Measurements from ENCODE around the gene SEMA4D.
A peak's percentile ranks its signal among the peaks of the same experiment; 100 is the strongest.

Gene SEMA4D

DNA sequence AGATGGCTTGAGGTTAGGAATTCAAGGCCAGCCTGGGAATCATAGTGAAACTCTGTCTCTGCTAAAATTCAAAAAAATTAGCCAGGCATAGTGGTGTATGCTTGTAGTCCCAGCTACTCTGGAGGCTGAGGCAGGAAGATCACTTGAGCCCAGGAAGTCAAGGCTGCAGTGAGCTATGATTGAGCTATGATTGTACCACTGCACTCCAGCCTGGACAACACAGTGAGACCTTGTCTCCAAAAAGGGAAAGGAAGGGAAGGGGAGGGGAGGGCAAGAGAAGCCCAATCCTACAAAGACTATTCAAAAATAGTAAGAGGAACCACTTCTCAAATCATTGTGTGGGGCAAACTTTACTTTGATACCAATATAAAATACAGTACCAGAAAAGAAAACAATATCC is 11.2 kb downstream of the SEMA4D start:
- no peak for DNase-seq (ENCODE audit: extremely low read depth, low read depth)
- no peak overlapping the region for H3K4me3 ChIP-seq (replicated peaks; ENCODE audit: low read depth, low read length)
- TF ChIP-seq, protein P1, sequence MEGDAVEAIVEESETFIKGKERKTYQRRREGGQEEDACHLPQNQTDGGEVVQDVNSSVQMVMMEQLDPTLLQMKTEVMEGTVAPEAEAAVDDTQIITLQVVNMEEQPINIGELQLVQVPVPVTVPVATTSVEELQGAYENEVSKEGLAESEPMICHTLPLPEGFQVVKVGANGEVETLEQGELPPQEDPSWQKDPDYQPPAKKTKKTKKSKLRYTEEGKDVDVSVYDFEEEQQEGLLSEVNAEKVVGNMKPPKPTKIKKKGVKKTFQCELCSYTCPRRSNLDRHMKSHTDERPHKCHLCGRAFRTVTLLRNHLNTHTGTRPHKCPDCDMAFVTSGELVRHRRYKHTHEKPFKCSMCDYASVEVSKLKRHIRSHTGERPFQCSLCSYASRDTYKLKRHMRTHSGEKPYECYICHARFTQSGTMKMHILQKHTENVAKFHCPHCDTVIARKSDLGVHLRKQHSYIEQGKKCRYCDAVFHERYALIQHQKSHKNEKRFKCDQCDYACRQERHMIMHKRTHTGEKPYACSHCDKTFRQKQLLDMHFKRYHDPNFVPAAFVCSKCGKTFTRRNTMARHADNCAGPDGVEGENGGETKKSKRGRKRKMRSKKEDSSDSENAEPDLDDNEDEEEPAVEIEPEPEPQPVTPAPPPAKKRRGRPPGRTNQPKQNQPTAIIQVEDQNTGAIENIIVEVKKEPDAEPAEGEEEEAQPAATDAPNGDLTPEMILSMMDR (IDR thresholded peaks at IDR 0.05; ENCODE audit: low read depth, low read length, missing control alignments): no peak

DNA sequence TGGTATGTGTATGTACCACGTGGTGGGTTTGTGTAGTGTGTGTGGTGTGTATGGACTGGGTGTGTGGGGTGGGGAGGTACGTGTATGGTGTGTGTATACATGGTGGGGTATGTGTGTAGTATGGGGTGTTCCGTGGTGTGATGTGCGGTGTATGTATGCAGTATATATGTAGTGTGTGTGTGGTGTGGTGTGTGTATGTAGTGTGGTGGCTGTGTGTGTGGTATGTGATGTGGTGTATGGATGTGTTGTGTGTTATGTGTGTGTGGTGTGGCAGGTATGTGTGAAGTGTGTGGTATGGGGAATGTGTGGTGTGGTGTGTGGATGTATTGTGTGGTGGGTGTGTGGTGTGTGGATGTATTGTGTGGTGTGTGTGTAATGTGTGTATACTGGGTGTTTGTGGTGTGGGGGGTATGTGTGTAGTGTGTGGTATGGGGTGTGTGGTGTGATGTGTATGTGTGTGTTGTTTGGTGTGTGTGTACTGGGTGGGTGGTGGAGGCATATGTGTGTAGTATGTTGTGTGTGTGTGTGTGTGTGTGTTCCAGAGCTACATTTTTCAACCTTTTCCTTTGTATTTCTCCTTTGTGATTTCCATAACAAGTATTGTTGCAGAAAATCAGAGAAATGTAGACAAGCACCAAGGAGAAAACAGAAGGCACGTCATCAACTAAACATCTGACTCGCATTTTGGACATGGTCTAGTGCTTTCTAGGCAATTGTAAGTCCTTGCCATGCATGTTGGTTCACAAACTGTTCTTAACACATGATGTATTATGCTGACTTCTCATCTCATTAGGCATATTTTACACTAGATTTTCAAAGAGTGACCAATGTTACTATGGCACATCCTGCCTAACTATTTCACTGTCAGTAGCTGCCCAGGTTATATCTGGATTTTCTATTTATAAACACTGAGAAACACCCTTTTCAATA is 13.2 kb downstream of the SEMA4D start:
- peak overlapping the region; percentile 23 for H3K4me3 ChIP-seq (replicated peaks; ENCODE audit: low read depth, low read length)
- TF ChIP-seq, protein P1 (IDR thresholded peaks at IDR 0.05; ENCODE audit: low read depth, low read length, missing control alignments): no peak

DNA sequence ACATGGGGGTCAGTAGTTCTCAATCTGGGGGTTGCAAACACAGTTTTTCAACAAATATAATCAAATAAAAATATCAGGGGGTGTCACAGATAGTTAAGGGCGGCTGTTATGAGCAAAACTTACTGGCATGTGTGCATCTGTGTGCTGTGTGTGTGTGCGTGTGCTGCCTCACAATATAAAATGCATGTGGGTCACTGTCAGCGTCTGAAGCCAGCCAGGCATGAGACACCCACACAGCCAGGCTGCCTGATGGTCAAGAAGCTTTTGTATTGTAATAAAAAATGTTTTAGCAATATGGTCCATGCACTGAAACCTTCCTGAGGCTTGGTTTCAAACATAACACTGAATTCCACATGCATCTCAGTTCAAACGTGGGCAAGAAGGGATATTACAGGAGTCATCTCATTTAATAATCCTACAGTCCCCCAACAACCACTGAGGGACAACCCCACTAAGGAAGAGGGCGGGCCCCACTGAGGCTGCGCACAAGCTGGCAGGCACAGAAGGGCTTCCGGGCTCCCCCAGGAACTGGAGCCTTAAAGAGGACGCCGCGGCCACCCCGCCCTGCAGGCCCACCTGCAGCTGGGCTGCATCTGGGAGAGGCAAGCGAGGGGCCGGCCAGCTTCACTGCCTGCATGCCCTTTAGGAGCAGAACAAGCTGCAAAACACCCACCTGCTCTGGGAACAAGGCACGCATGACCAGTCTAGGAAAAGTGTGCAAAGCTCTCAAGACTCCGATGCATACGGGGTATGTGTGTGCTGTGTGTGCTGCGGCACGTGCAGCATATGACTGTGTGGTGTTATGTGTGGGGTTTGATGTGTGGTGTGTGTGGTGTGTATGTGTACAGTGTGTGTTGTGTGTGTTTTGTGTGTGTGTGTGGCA is 14.1 kb downstream of the SEMA4D start:
- H3K4me3 ChIP-seq (replicated peaks; ENCODE audit: low read depth, low read length): peak overlapping the region; percentile 23
- TF ChIP-seq, protein P1 (IDR thresholded peaks at IDR 0.05; ENCODE audit: low read depth, low read length, missing control alignments): no peak
- no peak for DNase-seq (ENCODE audit: extremely low read depth, low read depth)

More for the DNA sequence above, 13.2 kb downstream of the SEMA4D start:
- DNase-seq (ENCODE audit: extremely low read depth, low read depth): no peak

DNA sequence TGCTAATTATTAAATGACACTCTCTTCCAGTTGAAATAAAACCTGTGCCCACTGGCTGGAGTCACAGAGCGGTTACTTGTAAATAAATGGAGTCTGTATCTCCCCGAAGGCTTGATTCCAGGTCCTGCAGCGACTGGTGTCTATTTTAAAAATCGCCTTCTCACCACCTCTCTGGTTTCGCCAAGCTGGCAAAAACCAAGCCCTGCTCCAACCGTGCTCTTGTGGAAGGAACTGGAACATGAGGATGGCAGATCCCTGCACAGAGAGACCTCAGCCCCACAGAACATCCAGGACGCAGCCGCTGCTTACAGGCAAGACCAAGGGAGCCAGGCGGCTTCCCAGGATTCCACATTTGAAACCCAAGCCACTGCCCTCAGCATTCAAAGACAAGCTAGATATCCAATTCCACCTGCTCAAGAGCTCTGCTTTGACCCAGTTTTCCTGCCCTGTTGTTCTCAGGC is 15.0 kb downstream of the SEMA4D start:
- H3K4me3 ChIP-seq (replicated peaks; ENCODE audit: low read depth, low read length): no peak overlapping the region
- TF ChIP-seq, protein P1 (IDR thresholded peaks at IDR 0.05; ENCODE audit: low read depth, low read length, missing control alignments): no peak
- DNase-seq (ENCODE audit: extremely low read depth, low read depth): no peak

DNA sequence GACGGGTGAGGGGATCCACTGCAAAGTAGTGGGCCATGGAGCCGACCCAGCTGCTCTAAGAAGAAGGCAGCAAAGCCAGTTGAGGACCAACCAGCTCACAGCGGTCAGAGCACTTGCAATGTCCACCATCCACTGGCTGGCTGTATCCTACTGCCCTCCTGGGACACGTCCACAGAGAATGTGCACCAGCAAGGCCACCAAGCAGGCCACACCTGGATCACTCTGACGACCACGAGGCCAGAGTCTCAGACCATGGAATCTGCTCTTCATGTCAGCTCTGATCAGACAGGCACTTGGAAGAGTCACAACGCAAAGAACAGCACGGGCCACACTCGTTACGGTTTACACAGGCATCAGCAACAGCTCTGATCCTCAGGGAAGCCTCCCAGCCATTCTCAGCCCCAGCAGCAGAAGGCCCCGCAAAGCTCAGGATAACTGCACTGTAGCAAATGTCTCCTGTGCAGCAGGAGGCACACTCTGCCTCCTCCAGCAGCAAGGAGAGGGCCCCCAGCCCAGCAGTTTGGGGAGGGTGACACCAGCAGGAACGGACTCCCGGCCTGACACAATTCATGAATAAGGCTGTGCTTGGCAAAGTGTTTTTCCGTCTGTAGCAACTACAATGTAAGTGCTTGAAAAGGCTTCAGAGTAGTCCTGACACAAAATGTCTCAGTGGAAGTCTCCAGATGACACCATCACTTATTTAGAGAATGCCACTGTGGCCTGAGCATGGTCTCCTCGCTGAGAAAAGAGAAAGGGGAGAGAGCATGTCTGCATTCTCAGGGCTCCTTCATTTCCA is 15.7 kb downstream of the SEMA4D start:
- DNase-seq (ENCODE audit: extremely low read depth, low read depth): no peak
- TF ChIP-seq, protein P1 (IDR thresholded peaks at IDR 0.05; ENCODE audit: low read depth, low read length, missing control alignments): no peak
- no peak overlapping the region for H3K4me3 ChIP-seq (replicated peaks; ENCODE audit: low read depth, low read length)

DNA sequence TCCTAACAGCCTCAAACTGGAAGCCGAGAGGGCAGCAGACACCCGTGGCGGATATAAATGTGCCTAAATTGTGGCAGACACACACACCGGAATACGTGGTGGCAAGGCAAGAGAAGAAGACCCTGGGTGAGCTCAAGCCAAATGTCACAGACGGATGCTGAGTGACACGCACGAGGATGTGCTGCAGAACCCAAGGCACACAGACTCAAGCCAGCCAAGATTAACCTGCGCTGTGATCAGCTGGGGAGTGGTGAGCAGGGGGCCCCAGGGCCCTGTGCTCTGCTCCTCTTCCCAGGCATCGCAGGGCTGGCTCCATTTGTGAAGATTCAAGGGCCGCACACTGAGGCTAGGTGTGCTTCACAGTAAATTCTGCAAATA is 16.4 kb downstream of the SEMA4D start:
- no peak for DNase-seq (ENCODE audit: extremely low read depth, low read depth)
- H3K4me3 ChIP-seq (replicated peaks; ENCODE audit: low read depth, low read length): no peak overlapping the region
- TF ChIP-seq, protein P1 (IDR thresholded peaks at IDR 0.05; ENCODE audit: low read depth, low read length, missing control alignments): no peak
